ENCODE measurements around the gene CDH23. TPM values are rescaled to one million over a fixed set of nuclear protein-coding genes. Genes with fewer than 3 reads are reported as not detected.

The CDH23 gene
- total and polyA plus RNA-seq, 4 experiments from 2014 or later = 1.8 to 5.4 (median 3.6) TPM

GRCh38 chr10:71696628-71697326 is 300.1 kb downstream of the CDH23 start:
- POLR2A ChIA-PET (ENCODE audit: partially characterized antibody) = interaction anchor here (0.7 to 8.3 kb wide), 11 partner anchors 11 to 75 kb away, joined by 3 to 83 read pairs (median 4); partner anchors contain the start of gene VSIR
- Histone ChIP-seq H3K4me3 (ENCODE audit: low read length in 2 of 2) (no peak overlapping the region), H3K27ac (ENCODE audit: low read depth, low read length) (no peak overlapping the region), H3K27me3 (ENCODE audit: insufficient read depth, low read length) (no peaks in the 10 kb centered on the region), H3K9me3 (ENCODE audit: control insufficient read depth in 1 of 2, low read length in 2 of 2) (no peaks in the 10 kb centered on the region), H3K36me3 (ENCODE audit: insufficient read depth, low read length) (no peaks in the 10 kb centered on the region), H3K4me1 (ENCODE audit: insufficient read depth, low read length) (peaks cover 51% of the 10 kb centered on the region)
- peaks cover 23 to 60% (median 35%) of the 10 kb centered on the region in 4 donors for H3K4me1 Mint-ChIP-seq
- H3K27ac Mint-ChIP-seq = peak overlapping the region in 3 of 7 donors; percentile 24 to 57 (median 46)
- no peaks in the 10 kb centered on the region for H3K9me3 Mint-ChIP-seq
- DNase-seq = peak; percentile 54 to 60 (median 56)
- H3K36me3 Mint-ChIP-seq = no peaks in the 10 kb centered on the region
- CTCF ChIA-PET (ENCODE audit: partially characterized antibody) = interaction anchor here (0.6 to 21.0 kb wide), 29 partner anchors 11 to 653 kb away, joined by 3 to 379 read pairs (median 7); partner anchors contain the start of genes C10orf105 and VSIR
- H3K4me3 Mint-ChIP-seq = peak overlapping the region in 1 of 8 donors; percentile 10
- no peaks in the 10 kb centered on the region for H3K27me3 Mint-ChIP-seq
- intact Hi-C loops (cut with micrococcal nuclease) = loop anchor here (1.0 to 5.0 kb wide), 3 partner anchors 77 to 382 kb away; partner anchors contain the start of gene VSIR

GRCh38 chr10:71697938-71698709 is 301.4 kb downstream of the CDH23 start:
- H3K4me1 Mint-ChIP-seq = peaks cover 23 to 60% (median 35%) of the 10 kb centered on the region in 4 donors
- H3K9me3 Mint-ChIP-seq = no peaks in the 10 kb centered on the region
- Histone ChIP-seq H3K27ac (ENCODE audit: low read depth, low read length) (no peak overlapping the region), H3K9me3 (ENCODE audit: control insufficient read depth in 1 of 2, low read length in 2 of 2) (no peaks in the 10 kb centered on the region), H3K4me3 (ENCODE audit: low read length in 2 of 2) (no peak overlapping the region), H3K27me3 (ENCODE audit: insufficient read depth, low read length) (no peaks in the 10 kb centered on the region), H3K36me3 (ENCODE audit: insufficient read depth, low read length) (no peaks in the 10 kb centered on the region), H3K4me1 (ENCODE audit: insufficient read depth, low read length) (peaks cover 51% of the 10 kb centered on the region)
- H3K4me3 Mint-ChIP-seq = peak overlapping the region in 4 of 8 donors; percentile 29 to 61 (median 32)
- intact Hi-C loops (cut with micrococcal nuclease) = loop anchor here (5.0 kb wide), 1 partner anchor 114 kb away; no protein-coding TSS in a partner anchor
- ChIA-PET CTCF (ENCODE audit: partially characterized antibody) (interaction anchor here (0.8 to 21.0 kb wide), 25 partner anchors 9 to 383 kb away, joined by 3 to 379 read pairs (median 6); partner anchors contain the start of gene VSIR), POLR2A (ENCODE audit: partially characterized antibody) (interaction anchor here (0.6 to 8.3 kb wide), 7 partner anchors 10 to 321 kb away, joined by 3 to 83 read pairs (median 3); partner anchors contain the start of gene VSIR)
- H3K27me3 Mint-ChIP-seq = no peaks in the 10 kb centered on the region
- no peaks in the 10 kb centered on the region for H3K36me3 Mint-ChIP-seq
- peak in 3 of 5 donors; percentile 14 to 62 (median 25) for DNase-seq
- peak overlapping the region in 5 of 7 donors; percentile 36 to 61 (median 50) for H3K27ac Mint-ChIP-seq

DNA sequence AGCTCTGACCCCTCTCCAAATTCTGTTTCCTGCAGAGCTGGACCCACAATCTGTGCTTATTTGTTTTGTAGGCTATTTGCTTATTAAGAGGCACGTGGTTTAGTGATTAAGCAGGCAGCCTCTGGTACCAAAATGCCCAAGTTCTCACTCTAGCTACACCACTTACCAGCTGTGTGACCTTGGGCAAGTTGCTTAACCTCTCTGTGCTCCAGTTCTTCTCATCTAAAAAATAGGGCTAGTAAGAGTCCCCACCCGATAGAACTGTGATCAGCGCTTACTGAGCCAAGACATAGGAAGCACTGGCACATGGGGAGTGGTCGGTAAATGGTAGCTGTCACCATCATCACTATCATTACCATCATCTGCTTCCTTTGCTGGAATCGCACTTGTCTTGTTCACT is 302.0 kb downstream of the CDH23 start:
- Mint-ChIP-seq H3K27ac (peak overlapping the region in 5 of 7 donors; percentile 20 to 61 (median 50)), H3K4me1 (peaks cover 23 to 56% (median 33%) of the 10 kb centered on the region in 4 donors), H3K9me3 (no peaks in the 10 kb centered on the region), H3K27me3 (no peaks in the 10 kb centered on the region), H3K4me3 (peak overlapping the region in 5 of 8 donors; percentile 13 to 33 (median 28)), H3K36me3 (no peaks in the 10 kb centered on the region)
- ChIA-PET CTCF (ENCODE audit: partially characterized antibody) (interaction anchor here (0.8 to 21.0 kb wide), 16 partner anchors 9 to 314 kb away, joined by 3 to 379 read pairs (median 12); partner anchors contain the start of gene VSIR), POLR2A (ENCODE audit: partially characterized antibody) (interaction anchor here (0.6 to 8.3 kb wide), 6 partner anchors 9 to 321 kb away, joined by 3 to 83 read pairs (median 3); partner anchors contain the start of gene VSIR)
- no peaks in the 10 kb centered on the region for H3K27me3 ChIP-seq (ENCODE audit: insufficient read depth, low read length)
- H3K4me1 ChIP-seq (ENCODE audit: insufficient read depth, low read length) = peaks cover 51% of the 10 kb centered on the region
- H3K27ac ChIP-seq (ENCODE audit: low read depth, low read length) = no peak overlapping the region
- H3K36me3 ChIP-seq (ENCODE audit: insufficient read depth, low read length) = no peaks in the 10 kb centered on the region
- intact Hi-C loops (cut with micrococcal nuclease) = loop anchor here (5.0 kb wide), 1 partner anchor 114 kb away; no protein-coding TSS in a partner anchor
- H3K9me3 ChIP-seq (ENCODE audit: control insufficient read depth in 1 of 2, low read length in 2 of 2) = no peaks in the 10 kb centered on the region
- peak in 1 of 5 donors; percentile 2 for DNase-seq
- H3K4me3 ChIP-seq (ENCODE audit: low read length in 2 of 2) = no peak overlapping the region

DNA sequence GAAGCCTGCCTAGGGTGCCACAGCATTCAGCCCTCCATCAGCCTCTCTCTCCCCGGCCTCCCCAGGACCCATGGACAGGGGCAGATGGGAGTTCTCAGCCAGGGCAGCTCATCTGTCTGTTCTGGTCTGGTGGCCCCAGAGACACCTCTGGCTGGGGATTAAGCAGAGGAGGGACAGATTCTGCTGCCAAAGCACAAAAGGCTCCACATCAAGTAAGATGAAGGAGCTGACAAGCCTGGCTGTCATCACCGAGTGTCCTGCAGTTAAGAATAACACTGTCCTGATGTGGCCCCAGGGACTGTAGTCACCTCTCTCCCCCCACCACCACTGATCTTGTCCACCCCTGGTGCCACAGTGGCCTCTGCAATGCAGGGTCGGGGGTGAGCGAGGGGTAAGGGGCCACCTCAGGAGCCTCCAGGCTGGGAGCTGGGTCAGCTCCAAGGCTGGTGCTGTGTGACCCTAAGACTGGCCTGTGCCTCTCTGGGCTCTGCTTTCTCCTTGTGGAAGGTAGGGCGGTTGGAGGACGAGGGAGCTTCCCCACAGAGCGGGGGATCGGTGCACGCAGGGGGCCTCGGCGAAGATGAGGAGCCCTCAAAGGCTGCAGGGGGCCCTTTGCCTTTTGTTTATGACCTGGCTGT is 304.1 kb downstream of the CDH23 start:
- no peaks in the 10 kb centered on the region for H3K27me3 ChIP-seq (ENCODE audit: insufficient read depth, low read length)
- DNase-seq = peak in 1 of 5 donors; percentile 19
- peaks cover 17 to 37% (median 23%) of the 10 kb centered on the region in 4 donors for H3K4me1 Mint-ChIP-seq
- H3K27ac ChIP-seq (ENCODE audit: low read depth, low read length) = no peak overlapping the region
- H3K9me3 Mint-ChIP-seq = no peaks in the 10 kb centered on the region
- H3K4me3 Mint-ChIP-seq = no peak overlapping the region
- ChIA-PET POLR2A (ENCODE audit: partially characterized antibody) (interaction anchor here (1.4 kb wide), 1 partner anchor 42 kb away, joined by 3 read pairs; no protein-coding TSS in a partner anchor), CTCF (ENCODE audit: partially characterized antibody) (interaction anchor here (1.2 to 21.0 kb wide), 3 partner anchors 8 to 69 kb away, joined by 3 to 379 read pairs (median 3); partner anchors contain the start of gene VSIR)
- intact Hi-C loops (cut with micrococcal nuclease) = no loop called here
- no peaks in the 10 kb centered on the region for H3K36me3 Mint-ChIP-seq
- peak overlapping the region in 1 of 7 donors; percentile 30 for H3K27ac Mint-ChIP-seq
- no peak overlapping the region for H3K4me3 ChIP-seq (ENCODE audit: low read length in 2 of 2)
- H3K9me3 ChIP-seq (ENCODE audit: control insufficient read depth in 1 of 2, low read length in 2 of 2) = no peaks in the 10 kb centered on the region
- H3K4me1 ChIP-seq (ENCODE audit: insufficient read depth, low read length) = peaks cover 33% of the 10 kb centered on the region
- no peaks in the 10 kb centered on the region for H3K27me3 Mint-ChIP-seq
- H3K36me3 ChIP-seq (ENCODE audit: insufficient read depth, low read length) = no peaks in the 10 kb centered on the region

DNA sequence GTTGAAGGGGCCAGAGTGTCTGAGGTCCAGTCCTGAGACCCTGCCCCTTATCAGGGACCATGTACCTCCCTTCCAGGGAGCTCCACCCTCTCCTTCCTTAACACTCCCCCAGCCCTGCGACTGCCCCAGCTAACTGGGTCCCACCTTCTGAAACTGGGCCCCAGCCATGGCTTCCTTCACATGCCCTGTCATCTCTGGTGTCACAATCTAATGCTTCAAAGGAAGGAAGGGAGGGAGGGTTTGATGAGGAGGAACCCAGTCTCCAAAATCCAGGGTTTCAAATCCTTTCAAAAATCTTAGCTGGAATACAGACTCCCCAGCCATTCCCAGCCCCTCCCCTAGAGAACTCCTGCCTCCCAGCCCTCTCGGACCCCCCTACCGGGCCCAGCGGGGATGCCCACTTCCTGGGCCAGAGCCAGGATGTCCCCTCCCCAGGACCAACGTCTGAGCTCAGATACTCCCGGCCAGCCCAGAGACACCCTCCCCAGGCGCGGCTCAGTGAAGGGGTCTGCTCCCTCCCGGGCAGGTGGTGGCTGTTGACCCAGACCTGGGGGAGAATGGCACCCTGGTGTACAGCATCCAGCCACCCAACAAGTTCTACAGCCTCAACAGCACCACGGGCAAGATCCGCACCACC is 304.9 kb downstream of the CDH23 start:
- peaks cover 16 to 32% (median 21%) of the 10 kb centered on the region in 4 donors for H3K4me1 Mint-ChIP-seq
- H3K27me3 Mint-ChIP-seq = no peaks in the 10 kb centered on the region
- no peaks in the 10 kb centered on the region for H3K36me3 Mint-ChIP-seq
- H3K27ac ChIP-seq (ENCODE audit: low read depth, low read length) = no peak overlapping the region
- no peak overlapping the region for H3K4me3 ChIP-seq (ENCODE audit: low read length in 2 of 2)
- DNase-seq = no peak
- H3K36me3 ChIP-seq (ENCODE audit: insufficient read depth, low read length) = no peaks in the 10 kb centered on the region
- ChIA-PET CTCF (ENCODE audit: partially characterized antibody) (interaction anchor here (0.6 to 21.0 kb wide), 4 partner anchors 9 to 426 kb away, joined by 3 to 379 read pairs (median 4); partner anchors contain the start of gene VSIR), POLR2A (ENCODE audit: partially characterized antibody) (interaction anchor here (1.4 kb wide), 1 partner anchor 41 kb away, joined by 3 read pairs; no protein-coding TSS in a partner anchor)
- no peaks in the 10 kb centered on the region for H3K9me3 ChIP-seq (ENCODE audit: control insufficient read depth in 1 of 2, low read length in 2 of 2)
- no peaks in the 10 kb centered on the region for H3K9me3 Mint-ChIP-seq
- H3K4me1 ChIP-seq (ENCODE audit: insufficient read depth, low read length) = peaks cover 27% of the 10 kb centered on the region
- no peak overlapping the region for H3K27ac Mint-ChIP-seq
- H3K27me3 ChIP-seq (ENCODE audit: insufficient read depth, low read length) = no peaks in the 10 kb centered on the region
- H3K4me3 Mint-ChIP-seq = no peak overlapping the region
- intact Hi-C loops (cut with micrococcal nuclease) = no loop called here

DNA sequence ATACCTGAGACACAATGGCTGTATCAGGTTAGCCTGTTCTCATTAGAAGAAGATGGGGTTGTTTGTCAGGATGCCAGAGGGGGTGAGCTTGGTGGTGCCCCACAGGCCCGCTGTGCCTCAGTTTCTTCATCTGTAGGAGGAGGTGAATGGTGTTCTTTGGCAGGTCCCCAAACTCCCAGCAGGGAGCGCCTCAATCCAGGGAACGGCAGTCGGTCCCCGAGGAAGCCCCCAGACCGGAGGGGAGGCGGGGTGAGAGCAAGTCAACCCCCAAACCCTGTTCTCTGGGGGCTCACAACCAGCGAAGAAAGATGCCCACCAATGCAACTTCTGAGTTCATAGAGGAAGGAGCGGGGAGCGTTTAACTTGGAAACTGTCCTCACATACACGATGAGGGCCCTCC is 306.9 kb downstream of the CDH23 start:
- ChIA-PET POLR2A (ENCODE audit: partially characterized antibody) (interaction anchor here (35.3 kb wide), 1 partner anchor 43 kb away, joined by 1191 read pairs; no protein-coding TSS in a partner anchor), CTCF (ENCODE audit: partially characterized antibody) (interaction anchor here (0.7 to 21.0 kb wide), 3 partner anchors 66 to 108 kb away, joined by 3 to 379 read pairs (median 4); partner anchors contain the start of gene VSIR)
- intact Hi-C loops (cut with micrococcal nuclease) = no loop called here
- Histone ChIP-seq H3K4me3 (ENCODE audit: low read length in 2 of 2) (no peak overlapping the region), H3K27me3 (ENCODE audit: insufficient read depth, low read length) (no peaks in the 10 kb centered on the region), H3K36me3 (ENCODE audit: insufficient read depth, low read length) (no peaks in the 10 kb centered on the region), H3K27ac (ENCODE audit: low read depth, low read length) (no peak overlapping the region), H3K4me1 (ENCODE audit: insufficient read depth, low read length) (peaks cover 20% of the 10 kb centered on the region), H3K9me3 (ENCODE audit: control insufficient read depth in 1 of 2, low read length in 2 of 2) (no peaks in the 10 kb centered on the region)
- Mint-ChIP-seq H3K36me3 (no peaks in the 10 kb centered on the region), H3K27me3 (no peaks in the 10 kb centered on the region), H3K4me1 (peaks cover 13 to 26% (median 17%) of the 10 kb centered on the region in 4 donors), H3K27ac (no peak overlapping the region), H3K9me3 (no peaks in the 10 kb centered on the region), H3K4me3 (no peak overlapping the region)
- peak in 1 of 5 donors; percentile 19 for DNase-seq

All from CD4-positive, alpha-beta memory T cell (primary cell).